SH-SY5Y (cell line): ENCODE measurements around the gene RAD23B.

Source experiments
- GATA2 ChIP-seq: IDR thresholded peaks from 2 replicates; pipeline ENCODE4 v1.6.1; 2011; ENCODE audit warnings: mild to moderate bottlenecking, low read depth, low read length
- GATA3 ChIP-seq: IDR thresholded peaks from 2 replicates; pipeline ENCODE4 v1.6.1; 2011; ENCODE audit warnings: low read depth, mild to moderate bottlenecking, low read length, moderate library complexity

DNA sequence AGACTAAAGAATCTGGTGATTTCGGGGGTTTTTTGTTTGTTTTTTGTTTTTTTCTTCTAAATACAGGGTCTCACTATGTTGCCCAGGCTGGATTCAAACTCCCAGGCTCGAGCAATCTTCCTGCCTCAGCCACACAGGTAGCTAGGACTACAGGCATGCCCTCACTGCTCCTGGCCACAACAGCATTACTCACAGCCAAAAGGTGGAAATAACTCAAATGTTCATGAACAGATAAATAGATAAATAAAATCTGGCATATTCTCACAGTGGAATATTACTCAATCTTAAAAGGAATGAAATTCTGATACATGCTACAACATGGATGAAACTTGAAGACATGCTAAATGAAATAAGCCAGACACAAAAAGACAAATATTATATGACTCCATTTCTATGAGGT, 19.8 kb upstream of the RAD23B start:
- no peak for TF ChIP-seq GATA2
- TF ChIP-seq GATA3, result no peak
